WTC11 (cell line): Measurements from ENCODE around the gene IL20RB. TPM values are rescaled to one million over a fixed set of nuclear protein-coding genes. Genes with fewer than 3 reads are reported as not detected.
"Not testable (repeated sequence)": the region's sequence is repeated elsewhere in the genome, so short reads cannot be mapped to it uniquely, and the experiment has no call there.

Experiments used
- ATAC-seq: fragments of 200-7000 bp; cut with Tn5 transposase; 2 replicates; pipeline ENCODE4 v1.10.0; 2021; ENCODE audit warnings: mild to moderate bottlenecking, moderate library complexity
- CTCF ChIA-PET: fragments of 300-600 bp; sonication (Branson Sonifier 250); formaldehyde crosslinking; loops from one replicate; lab custom pipeline; 2021; ENCODE audit warnings: antibody characterized with exemption; lab: Charles Lee
- POLR2A ChIA-PET: fragments of 350-600 bp; sonication (Branson Sonifier 250); formaldehyde crosslinking; loops from one replicate; lab custom pipeline; 2021; ENCODE audit warnings: antibody characterized with exemption; lab: Charles Lee
- DNase-seq: peaks from one replicate; pipeline ENCODE4 v3.0.0; 2021; ENCODE audit warnings: low spot score
- H3K27ac Mint-ChIP-seq: 2 replicates; pipeline ENCODE4 v1.8.0; 2021; ENCODE audit warnings: mixed read lengths
- H3K27me3 Mint-ChIP-seq: 2 replicates; pipeline ENCODE4 v1.8.0; 2021; ENCODE audit warnings: low read depth, mild to moderate bottlenecking, moderate library complexity, mixed read lengths
- H3K36me3 Mint-ChIP-seq: 2 replicates; pipeline ENCODE4 v1.8.0; 2021; ENCODE audit warnings: mixed read lengths
- H3K4me1 Mint-ChIP-seq: 2 replicates; pipeline ENCODE4 v1.8.0; 2022; ENCODE audit warnings: mixed read lengths
- H3K4me3 Mint-ChIP-seq: 2 replicates; pipeline ENCODE4 v1.8.0; 2021; ENCODE audit warnings: mild to moderate bottlenecking, moderate library complexity, mixed read lengths
- H3K9me3 Mint-ChIP-seq: 2 replicates; pipeline ENCODE4 v1.8.0; 2021; ENCODE audit warnings: mixed read lengths
- AFF4 ChIP-seq: sonication (generic); formaldehyde crosslinking; IDR thresholded peaks from 2 replicates; pipeline ENCODE4 v1.8.1; 2023; ENCODE audit warnings: mild to moderate bottlenecking, missing genetic modification reagents, borderline replicate concordance
- ARID4B ChIP-seq: sonication (generic); formaldehyde crosslinking; IDR thresholded peaks from 2 replicates; pipeline ENCODE4 v1.8.0; 2023; ENCODE audit warnings: missing genetic modification reagents, mild to moderate bottlenecking, borderline replicate concordance
- CDX4 ChIP-seq: fragments of 250-450 bp; sonication (Bioruptor Pico); IDR thresholded peaks from 2 replicates; pipeline ENCODE4 v1.9.0; 2021; ENCODE audit warnings: moderate library complexity, mild to moderate bottlenecking, inconsistent platforms, borderline replicate concordance
- CREM ChIP-seq: sonication (generic); formaldehyde crosslinking; IDR thresholded peaks from 2 replicates; pipeline ENCODE4 v1.8.1; 2022; ENCODE audit warnings: mild to moderate bottlenecking, missing genetic modification reagents, moderate library complexity
- CTCF ChIP-seq: fragments of 200-600 bp; IDR thresholded peaks from 2 replicates; pipeline ENCODE4 v1.8.0; 2022; ENCODE audit warnings: antibody characterized with exemption
- IRF2 ChIP-seq: sonication (generic); formaldehyde crosslinking; IDR thresholded peaks from 2 replicates; pipeline ENCODE4 v1.8.0; 2022; ENCODE audit warnings: low read depth, missing genetic modification reagents, borderline replicate concordance
- NR1H2 ChIP-seq: sonication (generic); formaldehyde crosslinking; IDR thresholded peaks from 2 replicates; pipeline ENCODE4 v1.9.0; 2021; ENCODE audit warnings: mild to moderate bottlenecking, moderate library complexity, missing genetic modification reagents
- NR3C1 ChIP-seq: sonication (generic); formaldehyde crosslinking; conservative IDR thresholded peaks from 2 replicates; pipeline ENCODE4 v1.8.1; 2023; ENCODE audit warnings: low read depth, mild to moderate bottlenecking, missing genetic modification reagents
- PRRX2 ChIP-seq: fragments of 250-450 bp; sonication (Bioruptor Pico); IDR thresholded peaks from 2 replicates; pipeline ENCODE4 v1.8.0; 2021; ENCODE audit warnings: mild to moderate bottlenecking
- STAT6 ChIP-seq: sonication (generic); formaldehyde crosslinking; conservative IDR thresholded peaks from 2 replicates; pipeline ENCODE4 v1.8.1; 2023; ENCODE audit warnings: mild to moderate bottlenecking, low read depth, missing genetic modification reagents, moderate library complexity
- ZNF121 ChIP-seq: sonication (generic); formaldehyde crosslinking; IDR thresholded peaks from 2 replicates; pipeline ENCODE4 v1.8.0; 2023; ENCODE audit warnings: missing genetic modification reagents
- total RNA-seq: library from RNA; stranded (reverse); gene quantifications from 3 replicates; pipeline ENCODE4 v1.2.3, GENCODE V29; 2021
- TF ChIP-seq, protein P1 (sequence below): fragments of 250-450 bp; sonication (Bioruptor Pico); IDR thresholded peaks from 2 replicates; pipeline ENCODE4 v1.9.0; 2021; ENCODE audit warnings: mild to moderate bottlenecking, borderline replicate concordance
- TF ChIP-seq, protein P2 (sequence below): sonication (generic); formaldehyde crosslinking; conservative IDR thresholded peaks from 2 replicates; pipeline ENCODE4 v1.8.1; 2022; ENCODE audit warnings: mild to moderate bottlenecking, missing genetic modification reagents
- TF ChIP-seq, protein P3 (sequence below): fragments of 250-450 bp; sonication (Bioruptor Pico); IDR thresholded peaks from 2 replicates; pipeline ENCODE4 v1.8.0; 2021; ENCODE audit warnings: mild to moderate bottlenecking

Gene IL20RB
- total RNA-seq, 1 experiment from 2014 or later: 2.3 TPM

DNA sequence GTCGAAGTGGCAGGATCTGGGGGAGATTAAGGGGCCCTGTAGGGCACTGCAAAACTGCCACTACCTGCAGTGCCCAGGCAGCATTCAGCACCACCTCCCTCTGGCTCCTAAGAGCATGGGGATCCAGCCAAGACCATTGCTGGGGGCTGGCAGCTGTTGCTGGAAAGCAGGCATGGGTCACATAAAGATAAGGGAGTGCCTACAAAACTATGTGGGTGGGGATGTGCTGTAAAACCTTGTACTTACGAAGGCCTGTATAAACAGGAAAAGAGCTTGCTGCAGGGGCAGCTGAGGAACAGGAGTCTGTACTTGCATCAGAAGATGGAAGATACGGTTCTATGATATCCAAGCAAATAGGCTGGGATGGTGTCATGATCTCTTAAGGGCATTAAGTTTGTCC, 27.1 kb downstream of the IL20RB start:
- Mint-ChIP-seq H3K27me3 (no peaks in the 10 kb centered on the region), H3K4me3 (no peak overlapping the region), H3K36me3 (peaks cover 25% of the 10 kb centered on the region), H3K27ac (no peak overlapping the region), H3K9me3 (peaks cover 25% of the 10 kb centered on the region), H3K4me1 (no peaks in the 10 kb centered on the region)
- ATAC-seq (no peak), DNase-seq (no peak)
- TF ChIP-seq CREM (CRISPR knock-in tag): no peak
- no peak for TF ChIP-seq ZNF121
- no peak for TF ChIP-seq PRRX2
- TF ChIP-seq IRF2 (CRISPR knock-in tag): no peak
- TF ChIP-seq NR1H2 (CRISPR knock-in tag): no peak
- TF ChIP-seq, protein P1, sequence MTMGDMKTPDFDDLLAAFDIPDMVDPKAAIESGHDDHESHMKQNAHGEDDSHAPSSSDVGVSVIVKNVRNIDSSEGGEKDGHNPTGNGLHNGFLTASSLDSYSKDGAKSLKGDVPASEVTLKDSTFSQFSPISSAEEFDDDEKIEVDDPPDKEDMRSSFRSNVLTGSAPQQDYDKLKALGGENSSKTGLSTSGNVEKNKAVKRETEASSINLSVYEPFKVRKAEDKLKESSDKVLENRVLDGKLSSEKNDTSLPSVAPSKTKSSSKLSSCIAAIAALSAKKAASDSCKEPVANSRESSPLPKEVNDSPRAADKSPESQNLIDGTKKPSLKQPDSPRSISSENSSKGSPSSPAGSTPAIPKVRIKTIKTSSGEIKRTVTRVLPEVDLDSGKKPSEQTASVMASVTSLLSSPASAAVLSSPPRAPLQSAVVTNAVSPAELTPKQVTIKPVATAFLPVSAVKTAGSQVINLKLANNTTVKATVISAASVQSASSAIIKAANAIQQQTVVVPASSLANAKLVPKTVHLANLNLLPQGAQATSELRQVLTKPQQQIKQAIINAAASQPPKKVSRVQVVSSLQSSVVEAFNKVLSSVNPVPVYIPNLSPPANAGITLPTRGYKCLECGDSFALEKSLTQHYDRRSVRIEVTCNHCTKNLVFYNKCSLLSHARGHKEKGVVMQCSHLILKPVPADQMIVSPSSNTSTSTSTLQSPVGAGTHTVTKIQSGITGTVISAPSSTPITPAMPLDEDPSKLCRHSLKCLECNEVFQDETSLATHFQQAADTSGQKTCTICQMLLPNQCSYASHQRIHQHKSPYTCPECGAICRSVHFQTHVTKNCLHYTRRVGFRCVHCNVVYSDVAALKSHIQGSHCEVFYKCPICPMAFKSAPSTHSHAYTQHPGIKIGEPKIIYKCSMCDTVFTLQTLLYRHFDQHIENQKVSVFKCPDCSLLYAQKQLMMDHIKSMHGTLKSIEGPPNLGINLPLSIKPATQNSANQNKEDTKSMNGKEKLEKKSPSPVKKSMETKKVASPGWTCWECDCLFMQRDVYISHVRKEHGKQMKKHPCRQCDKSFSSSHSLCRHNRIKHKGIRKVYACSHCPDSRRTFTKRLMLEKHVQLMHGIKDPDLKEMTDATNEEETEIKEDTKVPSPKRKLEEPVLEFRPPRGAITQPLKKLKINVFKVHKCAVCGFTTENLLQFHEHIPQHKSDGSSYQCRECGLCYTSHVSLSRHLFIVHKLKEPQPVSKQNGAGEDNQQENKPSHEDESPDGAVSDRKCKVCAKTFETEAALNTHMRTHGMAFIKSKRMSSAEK (CRISPR knock-in tag): no peak
- TF ChIP-seq, protein P2, sequence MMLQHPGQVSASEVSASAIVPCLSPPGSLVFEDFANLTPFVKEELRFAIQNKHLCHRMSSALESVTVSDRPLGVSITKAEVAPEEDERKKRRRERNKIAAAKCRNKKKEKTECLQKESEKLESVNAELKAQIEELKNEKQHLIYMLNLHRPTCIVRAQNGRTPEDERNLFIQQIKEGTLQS (CRISPR knock-in tag): no peak
- TF ChIP-seq ARID4B (CRISPR knock-in tag): no peak
- TF ChIP-seq CDX4: no peak
- TF ChIP-seq STAT6: no peak
- TF ChIP-seq, protein P3, sequence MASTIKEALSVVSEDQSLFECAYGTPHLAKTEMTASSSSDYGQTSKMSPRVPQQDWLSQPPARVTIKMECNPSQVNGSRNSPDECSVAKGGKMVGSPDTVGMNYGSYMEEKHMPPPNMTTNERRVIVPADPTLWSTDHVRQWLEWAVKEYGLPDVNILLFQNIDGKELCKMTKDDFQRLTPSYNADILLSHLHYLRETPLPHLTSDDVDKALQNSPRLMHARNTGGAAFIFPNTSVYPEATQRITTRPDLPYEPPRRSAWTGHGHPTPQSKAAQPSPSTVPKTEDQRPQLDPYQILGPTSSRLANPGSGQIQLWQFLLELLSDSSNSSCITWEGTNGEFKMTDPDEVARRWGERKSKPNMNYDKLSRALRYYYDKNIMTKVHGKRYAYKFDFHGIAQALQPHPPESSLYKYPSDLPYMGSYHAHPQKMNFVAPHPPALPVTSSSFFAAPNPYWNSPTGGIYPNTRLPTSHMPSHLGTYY: no peak
- no peak for TF ChIP-seq NR3C1 (CRISPR knock-in tag)
- no peak for TF ChIP-seq CTCF
- no peak for TF ChIP-seq AFF4 (CRISPR knock-in tag)
- CTCF ChIA-PET: interaction anchor here (0.7 kb wide), 1 partner anchor 38 kb away, joined by 3 read pairs; no protein-coding TSS in a partner anchor
- POLR2A ChIA-PET: interaction anchor here (0.6 kb wide), 1 partner anchor 140 kb away, joined by 8 read pairs; no protein-coding TSS in a partner anchor

DNA sequence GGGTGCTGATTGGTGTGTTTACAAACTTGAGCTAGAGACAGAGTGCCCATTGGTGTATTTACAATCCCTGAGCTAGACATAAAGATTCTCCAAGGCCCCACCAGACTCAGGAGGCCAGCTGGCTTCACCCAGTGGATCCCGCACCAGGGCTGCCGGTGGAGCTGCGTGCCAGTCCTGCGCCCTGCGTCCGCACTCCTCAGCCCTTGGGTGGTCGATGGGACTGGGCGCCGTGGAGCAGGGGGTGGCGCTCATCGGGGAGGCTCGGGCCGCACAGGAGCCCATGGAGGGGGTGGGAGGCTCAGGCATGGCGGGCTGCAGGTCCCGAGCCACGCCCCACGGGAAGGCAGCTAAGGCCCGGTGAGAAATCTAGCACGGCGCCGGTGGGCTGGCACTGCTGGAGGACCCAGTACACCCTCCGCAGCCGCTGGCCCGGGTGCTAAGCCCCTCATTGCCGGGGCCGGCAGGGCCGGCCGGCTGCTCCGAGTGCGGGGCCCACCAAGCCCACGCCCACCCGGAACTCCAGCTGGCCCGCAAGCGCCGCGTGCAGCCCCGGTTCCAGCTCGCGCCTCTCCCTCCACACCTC, 29.7 kb downstream of the IL20RB start:
- DNase-seq, POLR2A ChIA-PET, H3K4me1 Mint-ChIP-seq, H3K27me3 Mint-ChIP-seq, CTCF ChIA-PET, H3K27ac Mint-ChIP-seq, H3K4me3 Mint-ChIP-seq, ATAC-seq: not testable (repeated sequence)
- Mint-ChIP-seq H3K36me3 (peaks cover 25% of the 10 kb centered on the region), H3K9me3 (peaks cover 25% of the 10 kb centered on the region)
